HG02571 (cell line): ENCODE data around the gene ZDHHC3.

ENCODE experiments used
- ATAC-seq: cut with Tn5 transposase; IDR thresholded peaks from one replicate; pipeline ENCODE4 v1.9.1; 2021; ENCODE audit warnings: mild to moderate bottlenecking, moderate library complexity; ENCODE audit not compliant: unreplicated experiment

The ZDHHC3 gene

GRCh38 chr3:44976002-44976815 is at the start of gene ZDHHC3, which contains the start of gene EXOSC7:
ZDHHC3 (minus strand) TSS chr3:44976174; CDS start chr3:44959436, 16,738 bp downstream.
EXOSC7 (plus strand) TSS chr3:44976244; CDS start chr3:44976278, 34 bp downstream.
- peak; percentile 83 for ATAC-seq

- ATAC-seq = no peak
Observed at GRCh38 chr3:45024542-45025255, 48.7 kb upstream of the ZDHHC3 start.

GRCh38 chr3:45023675-45024074 is 47.7 kb upstream of the ZDHHC3 start:
- no peak for ATAC-seq

GRCh38 chr3:45021524-45022297 is 45.7 kb upstream of the ZDHHC3 start:
- no peak for ATAC-seq

GRCh38 chr3:45020534-45020933 is 44.6 kb upstream of the ZDHHC3 start:
- no peak for ATAC-seq

- no peak for ATAC-seq
Observed at GRCh38 chr3:45017821-45018220, 41.8 kb upstream of the ZDHHC3 start.

GRCh38 chr3:45016916-45017315 is 40.9 kb upstream of the ZDHHC3 start:
- no peak for ATAC-seq

GRCh38 chr3:45012577-45012976 is 36.6 kb upstream of the ZDHHC3 start:
- no peak for ATAC-seq

GRCh38 chr3:45011756-45012508 is 36.0 kb upstream of the ZDHHC3 start:
- no peak for ATAC-seq

GRCh38 chr3:45010811-45011333 is 34.9 kb upstream of the ZDHHC3 start:
- ATAC-seq = no peak

- no peak for ATAC-seq
Observed at GRCh38 chr3:45009868-45010267, 33.9 kb upstream of the ZDHHC3 start.

GRCh38 chr3:45008117-45008516 is 32.1 kb upstream of the ZDHHC3 start:
- no peak for ATAC-seq

GRCh38 chr3:45007091-45007490 is 31.1 kb upstream of the ZDHHC3 start:
- ATAC-seq = no peak

- ATAC-seq = no peak
Observed at GRCh38 chr3:45003859-45004258, 27.9 kb upstream of the ZDHHC3 start.

GRCh38 chr3:45003406-45003805 is 27.4 kb upstream of the ZDHHC3 start:
- no peak for ATAC-seq

- ATAC-seq = no peak
Observed at GRCh38 chr3:45002720-45003119, 26.7 kb upstream of the ZDHHC3 start.

GRCh38 chr3:45002139-45002660 is 26.2 kb upstream of the ZDHHC3 start:
- ATAC-seq = no peak

- ATAC-seq = no peak
Observed at GRCh38 chr3:45001738-45002137, 25.8 kb upstream of the ZDHHC3 start.

- ATAC-seq = no peak
Observed at GRCh38 chr3:45000823-45001222, 24.8 kb upstream of the ZDHHC3 start.

- no peak for ATAC-seq
Observed at GRCh38 chr3:44999782-45000181, 23.8 kb upstream of the ZDHHC3 start.
